ENCODE measurements around the gene VIPR2.

Gene VIPR2

GRCh38 chr7:159061209-159061608 is 83.5 kb downstream of the VIPR2 start:
- Histone ChIP-seq H3K4me1 (ENCODE audit: control insufficient read depth in 2 of 2, insufficient read depth in 1 of 2, low read depth in 1 of 2, low read length in 2 of 2) (no peaks in the 10 kb centered on the region), H3K4ac (ENCODE audit: low read length) (no peak overlapping the region), H3K36me3 (replicated peaks in 1 of 2; ENCODE audit: control insufficient read depth in 2 of 2, insufficient read depth in 2 of 2, low read length in 2 of 2) (no peaks in the 10 kb centered on the region), H3K23ac (ENCODE audit: low read depth, low read length, poor library complexity) (no peak overlapping the region), H3K4me2 (ENCODE audit: insufficient read depth, low read length, poor library complexity, severe bottlenecking) (no peak overlapping the region), H3K4me3 (ENCODE audit: low read length in 2 of 2) (no peak overlapping the region), H3K79me1 (ENCODE audit: low read depth, low read length) (no peaks in the 10 kb centered on the region), H4K8ac (ENCODE audit: low read depth, low read length) (no peak overlapping the region), H3K27me3 (ENCODE audit: control insufficient read depth in 3 of 3, insufficient read depth in 3 of 3, low read depth in 1 of 3, low read length in 3 of 3) (peaks cover 0 to 4% (median 0%) of the 10 kb centered on the region in 3 experiments), H3K9ac (ENCODE audit: low read depth, low read length, poor library complexity) (no peak overlapping the region), H2BK12ac (ENCODE audit: low read length) (no peak overlapping the region), H2AFZ (ENCODE audit: low read length) (no peak overlapping the region), H2BK5ac (ENCODE audit: low read length) (no peak overlapping the region), H3K14ac (ENCODE audit: low read length) (no peak overlapping the region), H4K91ac (ENCODE audit: low read depth, low read length, poor library complexity) (no peak overlapping the region), H3K9me3 (replicated peaks in 1 of 2; ENCODE audit: control insufficient read depth in 2 of 2, insufficient read depth in 1 of 2, low read depth in 1 of 2, low read length in 2 of 2) (peaks cover 0 to 6% of the 10 kb centered on the region in 2 donors), H3K27ac (replicated peaks; ENCODE audit: low read length) (no peak overlapping the region), H3K18ac (ENCODE audit: low read length) (no peak overlapping the region), H2AK5ac (ENCODE audit: low read depth, low read length) (no peak overlapping the region), H2BK120ac (ENCODE audit: low read depth, low read length) (no peak overlapping the region), H2BK15ac (ENCODE audit: low read length) (no peak overlapping the region)
- WGBS, 2 donors (ENCODE audit: extremely low coverage in 2 of 2, insufficient read length in 2 of 2, insufficient replicate concordance in 1 of 2) = no CpG with 5 or more reads among the region's 4 CpGs
- DNase-seq (ENCODE audit: low spot score) = no peak

- no peak overlapping the region for H3K18ac ChIP-seq (ENCODE audit: low read length)
- H2BK5ac ChIP-seq (ENCODE audit: low read length) = no peak overlapping the region
- no peaks in the 10 kb centered on the region for H3K36me3 ChIP-seq (replicated peaks in 1 of 2; ENCODE audit: control insufficient read depth in 2 of 2, insufficient read depth in 2 of 2, low read length in 2 of 2)
- H3K27ac ChIP-seq (replicated peaks; ENCODE audit: low read length) = no peak overlapping the region
- no peak overlapping the region for H3K4me2 ChIP-seq (ENCODE audit: insufficient read depth, low read length, poor library complexity, severe bottlenecking)
- no peak overlapping the region for H4K8ac ChIP-seq (ENCODE audit: low read depth, low read length)
- DNase-seq (ENCODE audit: low spot score) = no peak
- peaks cover 0 to 2% of the 10 kb centered on the region in 2 donors for H3K9me3 ChIP-seq (replicated peaks in 1 of 2; ENCODE audit: control insufficient read depth in 2 of 2, insufficient read depth in 1 of 2, low read depth in 1 of 2, low read length in 2 of 2)
- no peak overlapping the region for H3K14ac ChIP-seq (ENCODE audit: low read length)
- H3K27me3 ChIP-seq (ENCODE audit: control insufficient read depth in 3 of 3, insufficient read depth in 3 of 3, low read depth in 1 of 3, low read length in 3 of 3) = peaks cover 0 to 4% (median 0%) of the 10 kb centered on the region in 3 experiments
- H3K4me3 ChIP-seq (ENCODE audit: low read length in 2 of 2) = no peak overlapping the region
- no peak overlapping the region for H3K9ac ChIP-seq (ENCODE audit: low read depth, low read length, poor library complexity)
- H3K4me1 ChIP-seq (ENCODE audit: control insufficient read depth in 2 of 2, insufficient read depth in 1 of 2, low read depth in 1 of 2, low read length in 2 of 2) = no peaks in the 10 kb centered on the region
- H4K91ac ChIP-seq (ENCODE audit: low read depth, low read length, poor library complexity) = no peak overlapping the region
- no peak overlapping the region for H3K23ac ChIP-seq (ENCODE audit: low read depth, low read length, poor library complexity)
- no peak overlapping the region for H2BK120ac ChIP-seq (ENCODE audit: low read depth, low read length)
- no peak overlapping the region for H3K4ac ChIP-seq (ENCODE audit: low read length)
- no peak overlapping the region for H2BK15ac ChIP-seq (ENCODE audit: low read length)
- no peak overlapping the region for H2AK5ac ChIP-seq (ENCODE audit: low read depth, low read length)
- H2BK12ac ChIP-seq (ENCODE audit: low read length) = no peak overlapping the region
- H3K79me1 ChIP-seq (ENCODE audit: low read depth, low read length) = no peaks in the 10 kb centered on the region
- WGBS, 2 donors (ENCODE audit: extremely low coverage in 2 of 2, insufficient read length in 2 of 2, insufficient replicate concordance in 1 of 2) = 100% methylated on average over 1 to 2 of the region's 2 CpGs
- no peak overlapping the region for H2AFZ ChIP-seq (ENCODE audit: low read length)
Measured at GRCh38 chr7:159060440-159060839, 84.2 kb downstream of the VIPR2 start.

GRCh38 chr7:159059629-159060028 is 85.0 kb downstream of the VIPR2 start:
- WGBS, 2 donors (ENCODE audit: extremely low coverage in 2 of 2, insufficient read length in 2 of 2, insufficient replicate concordance in 1 of 2) = 100% methylated on average over 1 to 2 of the region's 3 CpGs
- Histone ChIP-seq H2AK5ac (ENCODE audit: low read depth, low read length) (no peak overlapping the region), H3K14ac (ENCODE audit: low read length) (no peak overlapping the region), H2BK5ac (ENCODE audit: low read length) (no peak overlapping the region), H3K36me3 (replicated peaks in 1 of 2; ENCODE audit: control insufficient read depth in 2 of 2, insufficient read depth in 2 of 2, low read length in 2 of 2) (no peaks in the 10 kb centered on the region), H3K4ac (ENCODE audit: low read length) (no peak overlapping the region), H4K91ac (ENCODE audit: low read depth, low read length, poor library complexity) (no peak overlapping the region), H2BK15ac (ENCODE audit: low read length) (no peak overlapping the region), H3K18ac (ENCODE audit: low read length) (no peak overlapping the region), H2AFZ (ENCODE audit: low read length) (no peak overlapping the region), H2BK12ac (ENCODE audit: low read length) (no peak overlapping the region), H2BK120ac (ENCODE audit: low read depth, low read length) (no peak overlapping the region), H3K4me3 (ENCODE audit: low read length in 2 of 2) (no peak overlapping the region), H3K27ac (replicated peaks; ENCODE audit: low read length) (no peak overlapping the region), H3K9ac (ENCODE audit: low read depth, low read length, poor library complexity) (no peak overlapping the region), H3K27me3 (ENCODE audit: control insufficient read depth in 3 of 3, insufficient read depth in 3 of 3, low read depth in 1 of 3, low read length in 3 of 3) (peaks cover 0 to 4% (median 0%) of the 10 kb centered on the region in 3 experiments), H4K8ac (ENCODE audit: low read depth, low read length) (no peak overlapping the region), H3K9me3 (replicated peaks in 1 of 2; ENCODE audit: control insufficient read depth in 2 of 2, insufficient read depth in 1 of 2, low read depth in 1 of 2, low read length in 2 of 2) (peaks cover 0 to 2% of the 10 kb centered on the region in 2 donors), H3K23ac (ENCODE audit: low read depth, low read length, poor library complexity) (peak overlapping the region; percentile 16), H3K79me1 (ENCODE audit: low read depth, low read length) (no peaks in the 10 kb centered on the region), H3K4me2 (ENCODE audit: insufficient read depth, low read length, poor library complexity, severe bottlenecking) (no peak overlapping the region), H3K4me1 (ENCODE audit: control insufficient read depth in 2 of 2, insufficient read depth in 1 of 2, low read depth in 1 of 2, low read length in 2 of 2) (no peaks in the 10 kb centered on the region)
- DNase-seq (ENCODE audit: low spot score) = no peak

- H2BK12ac ChIP-seq (ENCODE audit: low read length) = no peak overlapping the region
- H2BK15ac ChIP-seq (ENCODE audit: low read length) = no peak overlapping the region
- no peak overlapping the region for H4K91ac ChIP-seq (ENCODE audit: low read depth, low read length, poor library complexity)
- no peak for DNase-seq (ENCODE audit: low spot score)
- H2BK5ac ChIP-seq (ENCODE audit: low read length) = no peak overlapping the region
- no peak overlapping the region for H3K4ac ChIP-seq (ENCODE audit: low read length)
- H2BK120ac ChIP-seq (ENCODE audit: low read depth, low read length) = no peak overlapping the region
- no peak overlapping the region for H3K23ac ChIP-seq (ENCODE audit: low read depth, low read length, poor library complexity)
- no CpG with 5 or more reads among the region's 4 CpGs for WGBS, 2 donors (ENCODE audit: extremely low coverage in 2 of 2, insufficient read length in 2 of 2, insufficient replicate concordance in 1 of 2)
- H3K27ac ChIP-seq (replicated peaks; ENCODE audit: low read length) = no peak overlapping the region
- no peak overlapping the region for H2AK5ac ChIP-seq (ENCODE audit: low read depth, low read length)
- peaks cover 0 to 2% of the 10 kb centered on the region in 2 donors for H3K9me3 ChIP-seq (replicated peaks in 1 of 2; ENCODE audit: control insufficient read depth in 2 of 2, insufficient read depth in 1 of 2, low read depth in 1 of 2, low read length in 2 of 2)
- no peaks in the 10 kb centered on the region for H3K36me3 ChIP-seq (replicated peaks in 1 of 2; ENCODE audit: control insufficient read depth in 2 of 2, insufficient read depth in 2 of 2, low read length in 2 of 2)
- H3K79me1 ChIP-seq (ENCODE audit: low read depth, low read length) = no peaks in the 10 kb centered on the region
- no peak overlapping the region for H3K14ac ChIP-seq (ENCODE audit: low read length)
- H3K18ac ChIP-seq (ENCODE audit: low read length) = no peak overlapping the region
- no peak overlapping the region for H4K8ac ChIP-seq (ENCODE audit: low read depth, low read length)
- H3K4me3 ChIP-seq (ENCODE audit: low read length in 2 of 2) = no peak overlapping the region
- H3K4me1 ChIP-seq (ENCODE audit: control insufficient read depth in 2 of 2, insufficient read depth in 1 of 2, low read depth in 1 of 2, low read length in 2 of 2) = no peaks in the 10 kb centered on the region
- no peak overlapping the region for H3K9ac ChIP-seq (ENCODE audit: low read depth, low read length, poor library complexity)
- peaks cover 0 to 4% (median 0%) of the 10 kb centered on the region in 3 experiments for H3K27me3 ChIP-seq (ENCODE audit: control insufficient read depth in 3 of 3, insufficient read depth in 3 of 3, low read depth in 1 of 3, low read length in 3 of 3)
- H3K4me2 ChIP-seq (ENCODE audit: insufficient read depth, low read length, poor library complexity, severe bottlenecking) = no peak overlapping the region
- no peak overlapping the region for H2AFZ ChIP-seq (ENCODE audit: low read length)
Measured at GRCh38 chr7:159057647-159058046, 87.0 kb downstream of the VIPR2 start.
